ENCODE data around the gene MYO6.
A peak's percentile ranks its signal among the peaks of the same experiment; 100 is the strongest.

MYO6 gene

GRCh38 chr6:75770844-75771243 lies 21.8 kb downstream of the MYO6 start:
- DNase-seq = no peak

- DNase-seq = peak in 1 of 2 experiments; percentile 25
These were observed 26.2 kb downstream of the MYO6 start for GRCh38 chr6:75775219-75775618.

GRCh38 chr6:75776461-75776860 lies 27.4 kb downstream of the MYO6 start:
- no peak for DNase-seq

GRCh38 chr6:75778757-75779156 lies 29.7 kb downstream of the MYO6 start:
- no peak for DNase-seq

- DNase-seq = no peak
These were observed 37.1 kb downstream of the MYO6 start for GRCh38 chr6:75786152-75786551.

GRCh38 chr6:75788894-75789293 lies 39.9 kb downstream of the MYO6 start:
- no peak for DNase-seq

- DNase-seq = no peak
These were observed 42.8 kb downstream of the MYO6 start for GRCh38 chr6:75791881-75792280.

GRCh38 chr6:75794351-75794846 lies 45.4 kb downstream of the MYO6 start:
- DNase-seq = no peak

GRCh38 chr6:75794954-75795739 lies 46.1 kb downstream of the MYO6 start:
- DNase-seq = no peak

- no peak for DNase-seq
These were observed 47.7 kb downstream of the MYO6 start for GRCh38 chr6:75796723-75797122.

- no peak for DNase-seq
These were observed 51.1 kb downstream of the MYO6 start for GRCh38 chr6:75800133-75800532.

- no peak for DNase-seq
These were observed 51.9 kb downstream of the MYO6 start for GRCh38 chr6:75800708-75801505.

- DNase-seq = no peak
These were observed 53.3 kb downstream of the MYO6 start for GRCh38 chr6:75802366-75802765.

GRCh38 chr6:75808507-75808906 lies 59.5 kb downstream of the MYO6 start:
- no peak for DNase-seq

GRCh38 chr6:75812560-75812959 lies 63.5 kb downstream of the MYO6 start:
- no peak for DNase-seq

GRCh38 chr6:75813476-75814250 lies 64.6 kb downstream of the MYO6 start:
- no peak for DNase-seq

GRCh38 chr6:75815756-75816155 lies 66.7 kb downstream of the MYO6 start:
- no peak for DNase-seq

GRCh38 chr6:75818098-75818855 lies 69.2 kb downstream of the MYO6 start:
- no peak for DNase-seq

- DNase-seq = no peak
These were observed 70.9 kb downstream of the MYO6 start for GRCh38 chr6:75819776-75820487.

- no peak for DNase-seq
These were observed 75.1 kb downstream of the MYO6 start for GRCh38 chr6:75824160-75824559.

- DNase-seq = no peak
These were observed 78.1 kb downstream of the MYO6 start for GRCh38 chr6:75827163-75827562.

Data from NCI-H2081 (cell line).